HepG2 (cell line): ENCODE measurements around the gene FCAMR. TPM values are rescaled to one million over a fixed set of nuclear protein-coding genes. Genes with fewer than 3 reads are reported as not detected.

Experiments
- CEBPG ChIP-seq: IDR thresholded peaks from 2 replicates; pipeline ENCODE4 v1.6.1; 2016
- GLI4 ChIP-seq: sonication (generic); formaldehyde crosslinking; IDR thresholded peaks from 2 replicates; pipeline ENCODE4 v1.5.1; 2020; ENCODE audit warnings: missing genetic modification reagents, mild to moderate bottlenecking, moderate library complexity, borderline replicate concordance
- HNF4G ChIP-seq, 2 experiments: sonication (generic) in 1 of 2; formaldehyde crosslinking in 1 of 2; IDR thresholded peaks; 2 replicates each; pipeline versions ENCODE4 v1.4.0 to v1.6.1; 2011 to 2020; ENCODE audit warnings: borderline replicate concordance in 2 of 2, low read depth in 2 of 2, mild to moderate bottlenecking in 2 of 2, low read length in 1 of 2, missing genetic modification reagents in 1 of 2, moderate library complexity in 1 of 2
- LCORL ChIP-seq, 2 experiments: fragments of 450-650 bp in 1 of 2; sonication (generic) in 1 of 2; formaldehyde crosslinking in 1 of 2; IDR thresholded peaks; 2 replicates each; pipeline versions ENCODE4 v1.5.0 to v1.6.1; 2017 to 2020; ENCODE audit warnings: antibody characterized with exemption in 1 of 2, missing genetic modification reagents in 1 of 2
- MIER2 ChIP-seq: IDR thresholded peaks from 2 replicates; pipeline ENCODE4 v1.6.1; 2016; ENCODE audit warnings: missing biosample characterization, missing genetic modification reagents
- SAP130 ChIP-seq: IDR thresholded peaks from 2 replicates; pipeline ENCODE4 v1.6.1; 2016; ENCODE audit warnings: low read depth
- SP1 ChIP-seq, 2 experiments: fragments of 450-650 bp in 1 of 2; sonication (generic) in 1 of 2; formaldehyde crosslinking in 1 of 2; IDR thresholded peaks; 2 replicates each; pipeline versions ENCODE4 v1.4.0 to v1.6.1; 2016 to 2020; ENCODE audit warnings: missing genetic modification reagents in 1 of 2
- ZFP1 ChIP-seq: IDR thresholded peaks from 2 replicates; pipeline ENCODE4 v1.6.1; 2016
- ZNF205 ChIP-seq: IDR thresholded peaks from 2 replicates; pipeline ENCODE4 v1.6.1; 2018; ENCODE audit warnings: missing biosample characterization, missing genetic modification reagents
- ZNF251 ChIP-seq: sonication (generic); formaldehyde crosslinking; IDR thresholded peaks from 2 replicates; pipeline ENCODE4 v1.9.0; 2021; ENCODE audit warnings: mild to moderate bottlenecking, missing genetic modification reagents
- ZNF607 ChIP-seq: sonication (generic); formaldehyde crosslinking; IDR thresholded peaks from 2 replicates; pipeline ENCODE4 v1.5.1; 2020; ENCODE audit warnings: missing genetic modification reagents, mild to moderate bottlenecking, borderline replicate concordance
- ZNF614 ChIP-seq: IDR thresholded peaks from 2 replicates; pipeline ENCODE4 v1.6.1; 2018; ENCODE audit warnings: missing biosample characterization, missing genetic modification reagents, inconsistent platforms, borderline replicate concordance
- ZNF75D ChIP-seq: sonication (generic); formaldehyde crosslinking; IDR thresholded peaks from 2 replicates; pipeline ENCODE4 v1.8.1; 2023; ENCODE audit warnings: missing genetic modification reagents, mild to moderate bottlenecking, borderline replicate concordance
- polyA plus RNA-seq, 8 experiments: library from polyadenylated mRNA; depleted of rRNA in 3 of 8; stranded (reverse) in 7 of 8; unstranded in 1 of 8; fragments of >200 nt; fragmentation: Illumina TruSeq in 4 of 8; extraction: Trizol in 4 of 8; gene quantifications; 2 replicates each; pipeline versions ENCODE4 v1.2.1 to v1.2.3, GENCODE V29; 2011 to 2016; ENCODE audit warnings: low read depth in 4 of 8, missing spikeins in 1 of 8, mixed read lengths in 1 of 8; ENCODE audit not compliant: insufficient read depth in 1 of 8
- total RNA-seq, 5 experiments: library from RNA; depleted of rRNA; stranded (reverse); fragments of >200 nt; fragmentation: Illumina TruSeq; extraction: Trizol; gene quantifications; 2 replicates each; pipeline ENCODE4 v1.2.3, GENCODE V29; 2016; ENCODE audit warnings: low read depth in 1 of 5
- TF ChIP-seq, protein P1 (sequence below): sonication (generic); formaldehyde crosslinking; IDR thresholded peaks from 2 replicates; pipeline ENCODE4 v1.5.0; 2020; ENCODE audit warnings: missing genetic modification reagents
- TF ChIP-seq, protein P2 (sequence below): sonication (generic); formaldehyde crosslinking; IDR thresholded peaks from 2 replicates; pipeline ENCODE4 v1.4.0; 2020; ENCODE audit warnings: missing genetic modification reagents, mild to moderate bottlenecking, borderline replicate concordance
- TF ChIP-seq, protein P3 (sequence below): sonication (generic); IDR thresholded peaks from 2 replicates; pipeline ENCODE4 v1.6.1; 2016; ENCODE audit warnings: low read depth, borderline replicate concordance
- TF ChIP-seq, protein P4 (sequence below): IDR thresholded peaks from 2 replicates; pipeline ENCODE4 v1.4.0; 2020; ENCODE audit warnings: mild to moderate bottlenecking, missing genetic modification reagents
- TF ChIP-seq, protein P5 (sequence below): sonication (generic); formaldehyde crosslinking; IDR thresholded peaks from 2 replicates; pipeline ENCODE4 v1.4.0; 2020; ENCODE audit warnings: mild to moderate bottlenecking, missing genetic modification reagents

Gene FCAMR
- total and polyA plus RNA-seq, 2 of the 13 experiments (the other 11 are each of a cell fraction or from before 2014, with no cell fraction given), result not detected

DNA sequence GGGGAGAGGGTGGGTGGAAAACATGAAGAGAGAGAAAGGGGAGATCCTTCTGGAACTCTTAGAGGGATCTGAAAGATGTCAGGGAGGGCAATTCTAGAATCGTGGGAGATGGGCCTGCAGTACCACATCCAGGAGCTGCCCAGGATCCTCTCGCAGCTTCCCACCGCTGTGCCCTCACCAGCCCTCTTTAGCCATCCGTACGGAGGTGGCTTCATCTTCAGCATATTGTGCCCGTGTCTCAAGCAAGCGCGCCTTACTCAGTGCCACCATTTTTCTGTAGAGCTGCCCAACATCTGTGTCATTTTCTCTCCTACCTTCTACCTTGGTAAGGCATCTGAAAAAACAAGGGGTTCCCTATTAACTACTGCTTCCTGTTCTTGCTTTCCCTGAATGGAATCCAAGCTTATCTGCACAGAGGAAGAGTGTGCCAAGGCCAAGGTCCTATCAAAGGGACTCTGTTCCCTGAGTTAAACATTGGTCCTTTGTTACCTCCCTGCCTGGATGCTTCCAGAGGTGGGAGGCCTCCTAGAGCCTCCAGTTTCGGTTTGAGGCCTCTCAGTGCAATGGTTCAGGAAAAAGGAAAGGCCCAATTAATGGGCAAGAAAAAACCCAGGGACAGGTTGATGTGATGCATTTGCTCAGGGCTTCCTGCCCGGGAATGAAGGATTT lies 39.1 kb upstream of the FCAMR start (continued):
- TF ChIP-seq, protein P1, sequence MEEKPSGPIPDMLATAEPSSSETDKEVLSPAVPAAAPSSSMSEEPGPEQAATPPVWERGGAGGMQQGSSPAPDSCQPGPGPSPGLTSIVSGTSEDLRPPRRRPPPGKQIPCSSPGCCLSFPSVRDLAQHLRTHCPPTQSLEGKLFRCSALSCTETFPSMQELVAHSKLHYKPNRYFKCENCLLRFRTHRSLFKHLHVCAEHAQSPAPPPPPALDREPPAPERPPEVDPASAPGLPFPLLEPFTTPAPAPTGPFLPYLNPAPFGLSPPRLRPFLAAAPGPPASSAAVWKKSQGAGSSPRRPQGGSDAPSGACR, result no peak
- TF ChIP-seq LCORL (IDR thresholded peaks at IDR 0.05), result no peak
- no peak for TF ChIP-seq LCORL (CRISPR knock-in tag; IDR thresholded peaks at IDR 0.05)
- TF ChIP-seq ZNF614, result peak; percentile 82
- TF ChIP-seq ZNF75D (CRISPR knock-in tag), result no peak
- TF ChIP-seq HNF4G (IDR thresholded peaks at IDR 0.05; ENCODE audit: borderline replicate concordance, low read depth, low read length), result 0 out of 2 replicates have a peak, but pooled peaks have one; percentile 56
- TF ChIP-seq HNF4G (CRISPR knock-in tag; IDR thresholded peaks at IDR 0.05; ENCODE audit: borderline replicate concordance, low read depth), result no peak
- TF ChIP-seq CEBPG, result peak; percentile 45
- TF ChIP-seq SAP130 (CRISPR knock-in tag), result peak; percentile 73
- TF ChIP-seq, protein P2, sequence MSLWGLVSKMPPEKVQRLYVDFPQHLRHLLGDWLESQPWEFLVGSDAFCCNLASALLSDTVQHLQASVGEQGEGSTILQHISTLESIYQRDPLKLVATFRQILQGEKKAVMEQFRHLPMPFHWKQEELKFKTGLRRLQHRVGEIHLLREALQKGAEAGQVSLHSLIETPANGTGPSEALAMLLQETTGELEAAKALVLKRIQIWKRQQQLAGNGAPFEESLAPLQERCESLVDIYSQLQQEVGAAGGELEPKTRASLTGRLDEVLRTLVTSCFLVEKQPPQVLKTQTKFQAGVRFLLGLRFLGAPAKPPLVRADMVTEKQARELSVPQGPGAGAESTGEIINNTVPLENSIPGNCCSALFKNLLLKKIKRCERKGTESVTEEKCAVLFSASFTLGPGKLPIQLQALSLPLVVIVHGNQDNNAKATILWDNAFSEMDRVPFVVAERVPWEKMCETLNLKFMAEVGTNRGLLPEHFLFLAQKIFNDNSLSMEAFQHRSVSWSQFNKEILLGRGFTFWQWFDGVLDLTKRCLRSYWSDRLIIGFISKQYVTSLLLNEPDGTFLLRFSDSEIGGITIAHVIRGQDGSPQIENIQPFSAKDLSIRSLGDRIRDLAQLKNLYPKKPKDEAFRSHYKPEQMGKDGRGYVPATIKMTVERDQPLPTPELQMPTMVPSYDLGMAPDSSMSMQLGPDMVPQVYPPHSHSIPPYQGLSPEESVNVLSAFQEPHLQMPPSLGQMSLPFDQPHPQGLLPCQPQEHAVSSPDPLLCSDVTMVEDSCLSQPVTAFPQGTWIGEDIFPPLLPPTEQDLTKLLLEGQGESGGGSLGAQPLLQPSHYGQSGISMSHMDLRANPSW (CRISPR knock-in tag), result no peak
- TF ChIP-seq, protein P3, sequence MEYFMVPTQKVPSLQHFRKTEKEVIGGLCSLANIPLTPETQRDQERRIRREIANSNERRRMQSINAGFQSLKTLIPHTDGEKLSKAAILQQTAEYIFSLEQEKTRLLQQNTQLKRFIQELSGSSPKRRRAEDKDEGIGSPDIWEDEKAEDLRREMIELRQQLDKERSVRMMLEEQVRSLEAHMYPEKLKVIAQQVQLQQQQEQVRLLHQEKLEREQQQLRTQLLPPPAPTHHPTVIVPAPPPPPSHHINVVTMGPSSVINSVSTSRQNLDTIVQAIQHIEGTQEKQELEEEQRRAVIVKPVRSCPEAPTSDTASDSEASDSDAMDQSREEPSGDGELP, result no peak
- no peak for TF ChIP-seq GLI4 (CRISPR knock-in tag)
- TF ChIP-seq, protein P4, sequence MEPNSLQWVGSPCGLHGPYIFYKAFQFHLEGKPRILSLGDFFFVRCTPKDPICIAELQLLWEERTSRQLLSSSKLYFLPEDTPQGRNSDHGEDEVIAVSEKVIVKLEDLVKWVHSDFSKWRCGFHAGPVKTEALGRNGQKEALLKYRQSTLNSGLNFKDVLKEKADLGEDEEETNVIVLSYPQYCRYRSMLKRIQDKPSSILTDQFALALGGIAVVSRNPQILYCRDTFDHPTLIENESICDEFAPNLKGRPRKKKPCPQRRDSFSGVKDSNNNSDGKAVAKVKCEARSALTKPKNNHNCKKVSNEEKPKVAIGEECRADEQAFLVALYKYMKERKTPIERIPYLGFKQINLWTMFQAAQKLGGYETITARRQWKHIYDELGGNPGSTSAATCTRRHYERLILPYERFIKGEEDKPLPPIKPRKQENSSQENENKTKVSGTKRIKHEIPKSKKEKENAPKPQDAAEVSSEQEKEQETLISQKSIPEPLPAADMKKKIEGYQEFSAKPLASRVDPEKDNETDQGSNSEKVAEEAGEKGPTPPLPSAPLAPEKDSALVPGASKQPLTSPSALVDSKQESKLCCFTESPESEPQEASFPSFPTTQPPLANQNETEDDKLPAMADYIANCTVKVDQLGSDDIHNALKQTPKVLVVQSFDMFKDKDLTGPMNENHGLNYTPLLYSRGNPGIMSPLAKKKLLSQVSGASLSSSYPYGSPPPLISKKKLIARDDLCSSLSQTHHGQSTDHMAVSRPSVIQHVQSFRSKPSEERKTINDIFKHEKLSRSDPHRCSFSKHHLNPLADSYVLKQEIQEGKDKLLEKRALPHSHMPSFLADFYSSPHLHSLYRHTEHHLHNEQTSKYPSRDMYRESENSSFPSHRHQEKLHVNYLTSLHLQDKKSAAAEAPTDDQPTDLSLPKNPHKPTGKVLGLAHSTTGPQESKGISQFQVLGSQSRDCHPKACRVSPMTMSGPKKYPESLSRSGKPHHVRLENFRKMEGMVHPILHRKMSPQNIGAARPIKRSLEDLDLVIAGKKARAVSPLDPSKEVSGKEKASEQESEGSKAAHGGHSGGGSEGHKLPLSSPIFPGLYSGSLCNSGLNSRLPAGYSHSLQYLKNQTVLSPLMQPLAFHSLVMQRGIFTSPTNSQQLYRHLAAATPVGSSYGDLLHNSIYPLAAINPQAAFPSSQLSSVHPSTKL (CRISPR knock-in tag), result peak; percentile 87
- TF ChIP-seq MIER2 (CRISPR knock-in tag), result no peak
- TF ChIP-seq ZFP1 (CRISPR knock-in tag), result no peak
- no peak for TF ChIP-seq ZNF607 (CRISPR knock-in tag)
- no peak for TF ChIP-seq SP1 (IDR thresholded peaks at IDR 0.05)
- no peak for TF ChIP-seq SP1 (CRISPR knock-in tag; IDR thresholded peaks at IDR 0.05)
- 0 out of 2 replicates have a peak, but pooled peaks have one; percentile 17 for TF ChIP-seq ZNF205 (CRISPR knock-in tag)
- no peak for TF ChIP-seq ZNF251 (CRISPR knock-in tag)
- TF ChIP-seq, protein P5, sequence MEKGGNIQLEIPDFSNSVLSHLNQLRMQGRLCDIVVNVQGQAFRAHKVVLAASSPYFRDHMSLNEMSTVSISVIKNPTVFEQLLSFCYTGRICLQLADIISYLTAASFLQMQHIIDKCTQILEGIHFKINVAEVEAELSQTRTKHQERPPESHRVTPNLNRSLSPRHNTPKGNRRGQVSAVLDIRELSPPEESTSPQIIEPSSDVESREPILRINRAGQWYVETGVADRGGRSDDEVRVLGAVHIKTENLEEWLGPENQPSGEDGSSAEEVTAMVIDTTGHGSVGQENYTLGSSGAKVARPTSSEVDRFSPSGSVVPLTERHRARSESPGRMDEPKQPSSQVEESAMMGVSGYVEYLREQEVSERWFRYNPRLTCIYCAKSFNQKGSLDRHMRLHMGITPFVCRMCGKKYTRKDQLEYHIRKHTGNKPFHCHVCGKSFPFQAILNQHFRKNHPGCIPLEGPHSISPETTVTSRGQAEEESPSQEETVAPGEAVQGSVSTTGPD (CRISPR knock-in tag), result no peak
